ENCODE data around the gene PHAF1.

The PHAF1 gene

GRCh38 chr16:67194260-67194659 lies 84.5 kb downstream of the PHAF1 start:
- Histone ChIP-seq H3K9me3 (ENCODE audit: control insufficient read depth in 1 of 2, low read length in 2 of 2) (no peaks in the 10 kb centered on the region), H3K27ac (ENCODE audit: low read length) (no peak overlapping the region), H3K4me1 (ENCODE audit: control insufficient read depth in 1 of 2, insufficient read depth in 2 of 2, low read length in 2 of 2) (peaks cover 15 to 37% of the 10 kb centered on the region in 2 donors), H3K36me3 (ENCODE audit: control insufficient read depth in 1 of 2, insufficient read depth in 2 of 2, low read length in 2 of 2) (peaks cover 46 to 49% of the 10 kb centered on the region in 2 donors), H3K27me3 (ENCODE audit: low read depth, low read length) (no peaks in the 10 kb centered on the region), H3K4me3 (ENCODE audit: low read depth in 1 of 2, low read length in 2 of 2) (no peak overlapping the region)

DNA sequence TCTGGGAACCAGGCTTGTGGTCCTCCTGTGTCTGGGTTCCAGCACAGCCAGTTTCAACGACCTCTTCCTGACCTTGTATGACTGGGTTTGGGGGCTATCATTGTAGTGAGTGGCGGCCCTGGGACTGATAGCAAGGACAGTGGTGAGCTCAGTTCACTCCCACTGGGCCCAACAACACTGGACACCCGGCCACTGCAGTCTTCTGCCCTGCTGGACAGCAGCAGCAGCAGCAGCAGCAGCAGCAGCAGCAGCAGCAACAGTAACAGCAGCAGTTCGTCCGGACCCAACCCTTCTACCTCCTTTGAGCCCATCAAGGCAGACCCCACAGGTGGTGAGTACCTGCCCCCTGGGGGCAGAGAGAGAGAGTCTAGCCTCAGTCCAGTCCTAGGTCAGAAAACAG lies 85.9 kb downstream of the PHAF1 start:
- Histone ChIP-seq H3K36me3 (ENCODE audit: control insufficient read depth in 1 of 2, insufficient read depth in 2 of 2, low read length in 2 of 2) (peaks cover 46 to 49% of the 10 kb centered on the region in 2 donors), H3K9me3 (ENCODE audit: control insufficient read depth in 1 of 2, low read length in 2 of 2) (no peaks in the 10 kb centered on the region), H3K4me1 (ENCODE audit: control insufficient read depth in 1 of 2, insufficient read depth in 2 of 2, low read length in 2 of 2) (peaks cover 15 to 37% of the 10 kb centered on the region in 2 donors), H3K4me3 (ENCODE audit: low read depth in 1 of 2, low read length in 2 of 2) (no peak overlapping the region), H3K27ac (ENCODE audit: low read length) (no peak overlapping the region), H3K27me3 (ENCODE audit: low read depth, low read length) (no peaks in the 10 kb centered on the region)

GRCh38 chr16:67196881-67197280 lies 87.1 kb downstream of the PHAF1 start:
- Histone ChIP-seq H3K9me3 (ENCODE audit: control insufficient read depth in 1 of 2, low read length in 2 of 2) (no peaks in the 10 kb centered on the region), H3K36me3 (ENCODE audit: control insufficient read depth in 1 of 2, insufficient read depth in 2 of 2, low read length in 2 of 2) (peaks cover 46 to 49% of the 10 kb centered on the region in 2 donors), H3K4me3 (ENCODE audit: low read depth in 1 of 2, low read length in 2 of 2) (no peak overlapping the region), H3K4me1 (ENCODE audit: control insufficient read depth in 1 of 2, insufficient read depth in 2 of 2, low read length in 2 of 2) (peaks cover 15 to 31% of the 10 kb centered on the region in 2 donors), H3K27me3 (ENCODE audit: low read depth, low read length) (no peaks in the 10 kb centered on the region), H3K27ac (ENCODE audit: low read length) (no peak overlapping the region)

DNA sequence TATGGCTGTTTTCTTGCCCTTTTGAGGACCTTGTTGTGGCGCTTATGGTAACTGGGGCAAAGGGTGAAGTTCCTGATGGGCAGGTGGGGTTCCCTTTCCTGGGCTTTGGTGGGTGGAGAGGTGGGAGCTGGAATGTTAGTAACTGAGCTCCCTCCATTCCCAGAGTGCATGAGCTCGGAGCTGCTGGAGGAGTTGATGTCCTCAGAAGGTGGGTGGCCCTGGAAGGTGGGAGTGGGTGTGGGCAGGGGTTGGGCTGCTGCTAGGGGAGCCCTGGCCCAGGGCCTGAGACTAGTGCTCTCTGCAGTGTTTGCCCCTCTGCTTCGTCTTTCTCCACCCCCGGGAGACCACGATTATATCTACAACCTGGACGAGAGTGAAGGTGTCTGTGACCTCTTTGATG lies 88.0 kb downstream of the PHAF1 start:
- Histone ChIP-seq H3K4me1 (ENCODE audit: control insufficient read depth in 1 of 2, insufficient read depth in 2 of 2, low read length in 2 of 2) (peaks cover 13 to 27% of the 10 kb centered on the region in 2 donors), H3K27ac (ENCODE audit: low read length) (no peak overlapping the region), H3K27me3 (ENCODE audit: low read depth, low read length) (no peaks in the 10 kb centered on the region), H3K36me3 (ENCODE audit: control insufficient read depth in 1 of 2, insufficient read depth in 2 of 2, low read length in 2 of 2) (peaks cover 46 to 54% of the 10 kb centered on the region in 2 donors), H3K4me3 (ENCODE audit: low read depth in 1 of 2, low read length in 2 of 2) (no peak overlapping the region), H3K9me3 (ENCODE audit: control insufficient read depth in 1 of 2, low read length in 2 of 2) (no peaks in the 10 kb centered on the region)
